Prostate gland (tissue), 2 donors: Measurements from ENCODE around the gene USP9Y.

ENCODE experiments used
- POLR2A ChIP-seq: fragments of 450-650 bp; IDR thresholded peaks from one replicate; pipeline ENCODE4 v1.6.1; 2016; ENCODE audit warnings: antibody characterized with exemption, mild to moderate bottlenecking
- POLR2AphosphoS5 ChIP-seq: sonication (generic); formaldehyde crosslinking; IDR thresholded peaks from one replicate; pipeline ENCODE4 v1.6.1; 2017; ENCODE audit warnings: antibody characterized with exemption
- TF ChIP-seq, protein P1 (sequence below), 4 experiments: fragments of 200-600 bp in 2 of 4; fragments of 450-650 bp in 2 of 4; sonication (generic) in 2 of 4; IDR thresholded peaks; 1 replicate in 3 of 4; 2 replicates in 1 of 4; pipeline ENCODE4 v1.5.1; 2016 to 2019; ENCODE audit warnings: antibody characterized with exemption in 4 of 4, mild to moderate bottlenecking in 2 of 4, moderate library complexity in 2 of 4

DNA sequence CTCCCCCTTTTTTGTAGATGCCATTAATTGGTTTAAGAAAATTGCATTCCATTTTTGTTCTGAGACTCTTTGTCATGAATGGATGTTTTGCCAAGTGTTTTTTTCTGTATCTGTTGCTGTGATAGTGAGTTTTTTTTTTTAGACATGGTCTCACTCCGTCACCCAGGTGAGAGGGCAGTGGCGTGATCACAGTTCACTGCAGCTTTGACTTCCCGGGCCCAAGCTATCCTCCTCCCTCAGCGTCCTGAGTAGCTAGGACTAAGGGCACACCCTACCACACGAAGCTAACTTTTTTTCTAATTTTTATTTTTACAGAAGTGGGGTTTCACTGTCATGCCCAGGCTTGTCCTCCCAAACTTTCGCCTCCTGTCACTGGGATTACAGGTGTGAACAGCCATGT is 51.8 kb downstream of the USP9Y start:
- TF ChIP-seq POLR2A, result no peak
- TF ChIP-seq, protein P1, sequence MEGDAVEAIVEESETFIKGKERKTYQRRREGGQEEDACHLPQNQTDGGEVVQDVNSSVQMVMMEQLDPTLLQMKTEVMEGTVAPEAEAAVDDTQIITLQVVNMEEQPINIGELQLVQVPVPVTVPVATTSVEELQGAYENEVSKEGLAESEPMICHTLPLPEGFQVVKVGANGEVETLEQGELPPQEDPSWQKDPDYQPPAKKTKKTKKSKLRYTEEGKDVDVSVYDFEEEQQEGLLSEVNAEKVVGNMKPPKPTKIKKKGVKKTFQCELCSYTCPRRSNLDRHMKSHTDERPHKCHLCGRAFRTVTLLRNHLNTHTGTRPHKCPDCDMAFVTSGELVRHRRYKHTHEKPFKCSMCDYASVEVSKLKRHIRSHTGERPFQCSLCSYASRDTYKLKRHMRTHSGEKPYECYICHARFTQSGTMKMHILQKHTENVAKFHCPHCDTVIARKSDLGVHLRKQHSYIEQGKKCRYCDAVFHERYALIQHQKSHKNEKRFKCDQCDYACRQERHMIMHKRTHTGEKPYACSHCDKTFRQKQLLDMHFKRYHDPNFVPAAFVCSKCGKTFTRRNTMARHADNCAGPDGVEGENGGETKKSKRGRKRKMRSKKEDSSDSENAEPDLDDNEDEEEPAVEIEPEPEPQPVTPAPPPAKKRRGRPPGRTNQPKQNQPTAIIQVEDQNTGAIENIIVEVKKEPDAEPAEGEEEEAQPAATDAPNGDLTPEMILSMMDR (IDR thresholded peaks at IDR 0.05), result no peak
- TF ChIP-seq POLR2AphosphoS5, result no peak
